Testis (tissue), 2 donors: Measurements from ENCODE around the gene MAML3.

Source experiments
- POLR2A ChIP-seq: fragments of 450-650 bp; IDR thresholded peaks from one replicate; pipeline ENCODE4 v1.6.1; 2017; ENCODE audit warnings: antibody characterized with exemption, mild to moderate bottlenecking, moderate library complexity
- TF ChIP-seq, protein P1 (sequence below), 3 experiments: fragments of 450-650 bp in 2 of 3; fragments of 200-600 bp in 1 of 3; sonication (generic) in 1 of 3; IDR thresholded peaks; one replicate each; pipeline ENCODE4 v1.5.1; 2016 to 2019; ENCODE audit warnings: antibody characterized with exemption in 3 of 3, mild to moderate bottlenecking in 2 of 3, moderate library complexity in 1 of 3

DNA sequence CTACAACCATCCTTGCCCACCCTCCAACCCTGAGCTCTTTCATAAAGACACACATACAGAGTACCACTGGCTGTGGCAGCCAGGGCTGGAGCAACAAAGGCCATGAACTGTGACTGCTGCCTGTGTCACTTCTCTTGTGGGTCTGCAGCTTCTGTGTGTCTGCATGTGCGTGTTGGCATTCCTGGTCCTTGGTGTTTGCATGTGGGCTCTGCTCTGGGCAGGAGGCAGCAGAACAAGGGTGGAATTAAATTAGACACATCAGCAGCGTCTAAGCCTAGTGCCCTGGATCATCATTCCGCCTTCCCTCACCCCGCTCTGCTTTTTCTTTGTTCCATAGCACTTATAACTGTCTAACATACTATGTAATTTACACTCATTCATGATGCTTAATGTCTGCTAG lies 330.6 kb downstream of the MAML3 start:
- no peak for TF ChIP-seq POLR2A
- TF ChIP-seq, protein P1, sequence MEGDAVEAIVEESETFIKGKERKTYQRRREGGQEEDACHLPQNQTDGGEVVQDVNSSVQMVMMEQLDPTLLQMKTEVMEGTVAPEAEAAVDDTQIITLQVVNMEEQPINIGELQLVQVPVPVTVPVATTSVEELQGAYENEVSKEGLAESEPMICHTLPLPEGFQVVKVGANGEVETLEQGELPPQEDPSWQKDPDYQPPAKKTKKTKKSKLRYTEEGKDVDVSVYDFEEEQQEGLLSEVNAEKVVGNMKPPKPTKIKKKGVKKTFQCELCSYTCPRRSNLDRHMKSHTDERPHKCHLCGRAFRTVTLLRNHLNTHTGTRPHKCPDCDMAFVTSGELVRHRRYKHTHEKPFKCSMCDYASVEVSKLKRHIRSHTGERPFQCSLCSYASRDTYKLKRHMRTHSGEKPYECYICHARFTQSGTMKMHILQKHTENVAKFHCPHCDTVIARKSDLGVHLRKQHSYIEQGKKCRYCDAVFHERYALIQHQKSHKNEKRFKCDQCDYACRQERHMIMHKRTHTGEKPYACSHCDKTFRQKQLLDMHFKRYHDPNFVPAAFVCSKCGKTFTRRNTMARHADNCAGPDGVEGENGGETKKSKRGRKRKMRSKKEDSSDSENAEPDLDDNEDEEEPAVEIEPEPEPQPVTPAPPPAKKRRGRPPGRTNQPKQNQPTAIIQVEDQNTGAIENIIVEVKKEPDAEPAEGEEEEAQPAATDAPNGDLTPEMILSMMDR (IDR thresholded peaks at IDR 0.05): no peak
